Activated naive CD8-positive, alpha-beta T cell treated with anti-CD3 and anti-CD28 coated beads, Interleukin-2, amount 50 U/mL, for 16 hours (primary cell): ENCODE measurements around the gene GAGE12C.
"Not testable (repeated sequence)": the region's sequence is repeated elsewhere in the genome, so short reads cannot be mapped to it uniquely, and the experiment has no call there.

ENCODE experiments used
- DNase-seq: peaks from one replicate; pipeline ENCODE4 v3.0.0-alpha.2; 2020; ENCODE audit warnings: low read depth, low spot score

Gene GAGE12C

GRCh38 chrX:49531877-49532276 is at the start of gene GAGE12C:
GAGE12C (plus strand) TSS chrX:49532177; CDS start chrX:49533332, 1,155 bp downstream.
- DNase-seq = not testable (repeated sequence)

GRCh38 chrX:49541433-49541832 is 9.5 kb downstream of the GAGE12C start, which contains the start of gene GAGE12D:
GAGE12D (plus strand) TSS chrX:49541733; CDS start chrX:49542888, 1,155 bp downstream.
- DNase-seq = not testable (repeated sequence)

GRCh38 chrX:49550989-49551388 is 19.0 kb downstream of the GAGE12C start, which contains the start of gene GAGE12E:
GAGE12E (plus strand) TSS chrX:49551289; CDS start chrX:49552444, 1,155 bp downstream.
- DNase-seq = not testable (repeated sequence)

- DNase-seq = not testable (repeated sequence)
Measured at GRCh38 chrX:49560542-49560941, 28.6 kb downstream of the GAGE12C start, which contains the start of gene GAGE12F. GAGE12F (plus strand) TSS chrX:49560842; CDS start chrX:49561997, 1,155 bp downstream.

GRCh38 chrX:49568728-49569127 is 36.8 kb downstream of the GAGE12C start:
- DNase-seq = not testable (repeated sequence)

- DNase-seq = not testable (repeated sequence)
Measured at GRCh38 chrX:49569152-49569551, 37.2 kb downstream of the GAGE12C start.

DNA sequence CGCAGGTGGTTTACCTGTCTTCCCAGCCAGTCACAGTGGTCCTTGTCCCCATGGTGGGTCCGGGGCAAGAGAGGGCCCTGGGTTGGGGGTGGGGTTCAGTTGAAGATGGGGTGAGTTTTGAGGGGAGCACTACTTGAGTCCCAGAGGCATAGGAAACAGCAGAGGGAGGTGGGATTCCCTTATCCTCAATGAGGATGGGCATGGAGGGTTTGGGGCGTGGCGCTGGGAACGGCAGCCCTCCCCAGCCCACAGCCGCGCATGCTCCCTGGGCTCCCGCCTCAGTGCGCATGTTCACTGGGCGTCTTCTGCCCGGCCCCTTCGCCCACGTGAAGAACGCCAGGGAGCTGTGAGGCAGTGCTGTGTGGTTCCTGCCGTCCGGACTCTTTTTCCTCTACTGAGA is 38.1 kb downstream of the GAGE12C start, which contains the start of gene GAGE12G:
GAGE12G (plus strand) TSS at position 301 of the 400 bp plus-strand sequence. CDS start 1,155 bp downstream, outside the sequence.
- DNase-seq = not testable (repeated sequence)

GRCh38 chrX:49579649-49580048 is 47.7 kb downstream of the GAGE12C start, which contains the start of gene GAGE12H:
GAGE12H (plus strand) TSS chrX:49579949; CDS start chrX:49581104, 1,155 bp downstream.
- not testable (repeated sequence) for DNase-seq
